NCI-H69 (cell line): ENCODE measurements around the gene TMEM229B.
A peak's percentile ranks its signal among the peaks of the same experiment; 100 is the strongest.

ENCODE experiments used
- DNase-seq: peaks from one replicate; lab custom pipeline; 2025; lab: John Stamatoyannopoulos, UW

TMEM229B gene

GRCh38 chr14:67487937-67488893, at the start of gene TMEM229B:
TSS of gene TMEM229B (minus strand) at chr14:67488721. CDS start at chr14:67473923, 14,798 bp downstream.
- no peak for DNase-seq

DNA sequence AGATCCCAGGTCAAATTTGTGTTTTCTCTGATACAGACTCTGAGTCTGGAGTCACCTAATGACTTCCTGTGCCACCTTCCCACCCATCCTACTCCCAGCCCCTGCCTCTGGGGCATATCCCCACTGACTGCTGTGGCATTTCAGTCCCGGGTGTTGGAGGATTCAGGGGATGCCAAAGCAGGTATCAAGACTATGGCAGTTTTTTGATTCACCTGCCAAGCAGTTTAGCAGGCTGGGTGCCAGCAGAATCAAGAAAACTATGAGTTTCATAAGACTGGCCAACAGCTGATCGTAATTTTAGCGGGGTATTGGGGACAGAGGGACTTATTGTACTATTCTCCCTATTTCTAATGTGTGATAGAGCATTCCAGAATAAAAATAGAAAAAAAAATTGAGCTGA, 49.2 kb upstream of the TMEM229B start:
- DNase-seq: no peak

DNA sequence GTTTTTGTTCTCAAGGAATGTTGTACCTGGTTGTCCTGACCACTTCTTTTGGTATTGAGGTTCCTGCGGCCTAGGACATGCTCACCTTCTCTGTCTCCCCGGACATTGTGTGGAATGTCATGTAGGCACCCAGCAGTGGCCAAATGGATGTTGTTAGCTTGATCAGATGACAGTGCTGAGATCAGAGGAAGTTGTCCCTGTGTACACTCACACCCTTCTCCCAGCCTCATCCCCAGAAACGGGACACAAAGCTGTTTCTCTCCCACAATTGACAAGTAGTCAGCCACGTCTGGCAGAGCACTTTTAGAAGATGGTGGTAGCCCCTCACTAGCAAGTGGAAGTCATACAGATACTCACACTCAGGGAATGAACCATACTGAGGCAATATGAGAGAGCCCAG, 47.6 kb upstream of the TMEM229B start:
- no peak for DNase-seq

DNA sequence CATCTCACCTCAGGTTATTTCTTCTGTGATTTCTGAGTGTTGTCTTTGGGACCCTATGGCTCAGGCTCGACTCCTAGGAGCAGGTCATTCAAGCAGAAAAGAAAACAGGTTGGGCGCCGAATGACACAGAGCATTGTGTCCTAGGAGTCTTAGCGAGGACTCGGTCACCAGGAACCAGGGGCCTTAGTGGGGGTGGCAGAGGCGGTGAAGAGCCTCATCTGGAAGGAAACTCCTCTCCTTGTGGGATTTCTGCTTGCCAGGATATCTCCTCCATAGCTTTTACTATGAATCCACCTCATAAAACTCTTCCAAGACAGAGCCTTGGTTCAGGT, 45.2 kb upstream of the TMEM229B start:
- no peak for DNase-seq

- DNase-seq: peak; percentile 90
Measured at GRCh38 chr14:67532998-67533753, 44.7 kb upstream of the TMEM229B start, which contains the start of gene PLEKHH1. TSS of gene PLEKHH1 (plus strand) at chr14:67533290. CDS start at chr14:67541868, 8,578 bp downstream.

GRCh38 chr14:67532606-67532997, 44.1 kb upstream of the TMEM229B start:
- no peak for DNase-seq

DNA sequence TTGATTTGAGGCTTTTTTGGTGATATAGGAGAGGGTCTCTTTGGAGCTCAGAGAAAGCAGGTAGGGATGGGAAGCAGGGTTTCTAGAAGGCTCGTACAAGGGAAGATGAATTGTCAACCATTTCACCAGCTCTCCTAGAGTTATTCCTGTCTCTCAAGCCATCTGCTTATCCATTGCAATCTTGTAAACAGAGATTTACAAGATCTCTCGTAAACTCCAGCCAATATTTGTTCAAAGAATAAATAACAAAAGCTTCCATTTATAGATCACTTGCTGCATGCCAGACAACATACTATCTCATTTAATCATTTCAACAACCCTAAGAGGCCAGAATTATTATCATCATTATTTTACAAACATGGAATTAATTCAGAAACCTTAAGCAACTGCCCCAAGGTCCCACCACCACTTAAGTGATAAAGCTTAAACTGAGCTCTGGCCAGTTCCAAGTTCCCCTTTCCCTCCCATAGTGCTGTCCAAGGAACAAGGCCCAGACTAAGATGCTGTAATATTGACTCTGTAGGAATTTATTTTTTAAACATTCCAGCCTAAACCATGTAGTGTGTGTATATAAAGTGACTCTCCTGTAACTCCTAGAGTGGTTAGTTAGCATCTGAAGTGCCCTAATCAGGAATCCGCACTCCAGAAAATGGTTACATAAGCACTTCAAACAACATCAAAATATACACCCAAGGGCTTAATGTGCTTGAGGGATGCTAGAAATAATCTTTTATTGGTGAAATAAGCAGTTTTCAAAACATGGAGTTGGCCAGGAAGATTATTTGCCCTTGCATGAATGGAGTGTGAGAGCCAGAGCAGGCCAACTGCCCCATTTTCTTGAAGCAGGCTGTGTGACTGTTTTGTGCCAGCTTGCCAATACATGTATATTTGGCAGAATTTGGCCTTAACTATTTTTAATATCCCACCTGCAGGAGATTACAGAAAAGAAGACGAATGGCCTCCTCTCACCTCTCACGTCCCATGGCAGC, 41.7 kb upstream of the TMEM229B start:
- no peak for DNase-seq

GRCh38 chr14:67528276-67528675, 39.8 kb upstream of the TMEM229B start:
- no peak for DNase-seq

GRCh38 chr14:67527756-67528155, 39.2 kb upstream of the TMEM229B start:
- no peak for DNase-seq

DNA sequence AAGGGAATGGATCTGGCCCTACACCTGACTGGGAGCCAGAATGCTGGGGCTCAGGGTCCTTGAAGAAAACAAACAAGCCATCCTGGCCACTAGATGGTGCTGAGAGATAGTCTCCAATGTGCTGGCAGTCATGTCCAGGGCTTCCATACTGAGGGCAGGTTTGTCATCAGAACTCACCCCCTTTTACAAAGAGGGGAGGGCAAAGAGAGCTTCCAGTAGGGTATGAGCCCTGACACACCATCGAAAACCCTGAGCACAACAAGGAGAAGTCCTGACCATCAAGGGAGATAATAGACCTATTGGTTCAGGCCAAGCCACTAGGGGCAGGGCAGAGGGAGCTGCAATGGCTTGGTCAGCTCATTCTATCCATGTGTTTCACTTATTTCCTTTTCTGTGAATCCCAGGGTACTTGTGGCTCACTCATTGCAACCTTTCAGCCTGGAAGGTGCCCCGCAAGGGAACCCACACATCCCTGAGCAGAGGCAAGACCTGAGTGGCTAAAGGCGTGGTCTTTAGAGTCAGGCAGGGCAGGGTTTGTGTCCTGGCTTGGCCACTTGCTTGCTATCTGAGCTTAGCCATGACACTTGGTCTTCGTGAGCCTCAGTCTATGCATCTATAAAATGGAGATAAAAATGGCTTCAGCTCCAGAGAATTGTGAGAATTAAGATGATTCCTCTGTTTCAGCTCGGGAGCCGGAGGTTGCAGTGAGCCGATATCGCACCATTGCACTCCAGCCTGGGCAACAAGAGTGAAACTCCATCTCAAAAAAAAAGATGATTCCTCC, 38.3 kb upstream of the TMEM229B start:
- DNase-seq: peak; percentile 65

DNA sequence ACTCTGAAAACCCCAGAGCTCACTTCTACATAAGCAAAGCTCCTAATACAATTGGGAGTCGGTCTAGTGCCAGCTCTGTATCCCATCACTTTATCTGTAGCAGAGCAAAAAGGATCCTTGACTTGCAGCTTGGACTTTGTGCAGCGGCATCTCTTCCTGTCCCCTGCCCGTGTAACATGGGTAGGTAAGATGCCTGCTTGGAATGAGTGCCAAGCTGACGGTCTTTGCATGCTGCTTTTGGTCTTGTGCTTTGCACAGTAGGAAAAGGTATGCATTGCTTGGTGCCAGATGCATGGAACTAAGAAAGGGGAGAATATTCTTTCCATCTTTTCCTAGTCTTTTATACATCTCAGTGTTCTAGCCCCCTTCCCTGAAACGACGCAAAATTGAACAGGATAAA, 37.7 kb upstream of the TMEM229B start:
- no peak for DNase-seq

DNA sequence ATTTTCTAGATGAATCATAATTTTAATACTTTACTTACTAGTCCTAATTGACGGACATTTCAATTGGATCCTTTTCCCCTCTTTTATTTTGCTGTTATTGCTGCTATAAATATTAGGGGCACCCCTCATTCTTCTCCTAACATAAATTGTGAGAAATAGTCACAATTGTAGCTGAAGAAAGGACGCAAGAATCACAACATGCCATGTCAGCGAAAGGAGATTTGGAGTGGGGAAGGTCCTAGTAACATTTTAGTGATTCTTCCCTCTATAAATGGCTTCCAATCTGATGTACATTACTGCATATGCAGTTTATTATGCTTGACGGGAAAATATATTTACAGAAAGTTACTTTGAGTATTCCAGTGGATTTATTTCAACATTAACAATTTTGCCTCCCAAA, 36.9 kb upstream of the TMEM229B start:
- no peak for DNase-seq

- DNase-seq: no peak
Measured at GRCh38 chr14:67524634-67524963, 36.1 kb upstream of the TMEM229B start.

DNA sequence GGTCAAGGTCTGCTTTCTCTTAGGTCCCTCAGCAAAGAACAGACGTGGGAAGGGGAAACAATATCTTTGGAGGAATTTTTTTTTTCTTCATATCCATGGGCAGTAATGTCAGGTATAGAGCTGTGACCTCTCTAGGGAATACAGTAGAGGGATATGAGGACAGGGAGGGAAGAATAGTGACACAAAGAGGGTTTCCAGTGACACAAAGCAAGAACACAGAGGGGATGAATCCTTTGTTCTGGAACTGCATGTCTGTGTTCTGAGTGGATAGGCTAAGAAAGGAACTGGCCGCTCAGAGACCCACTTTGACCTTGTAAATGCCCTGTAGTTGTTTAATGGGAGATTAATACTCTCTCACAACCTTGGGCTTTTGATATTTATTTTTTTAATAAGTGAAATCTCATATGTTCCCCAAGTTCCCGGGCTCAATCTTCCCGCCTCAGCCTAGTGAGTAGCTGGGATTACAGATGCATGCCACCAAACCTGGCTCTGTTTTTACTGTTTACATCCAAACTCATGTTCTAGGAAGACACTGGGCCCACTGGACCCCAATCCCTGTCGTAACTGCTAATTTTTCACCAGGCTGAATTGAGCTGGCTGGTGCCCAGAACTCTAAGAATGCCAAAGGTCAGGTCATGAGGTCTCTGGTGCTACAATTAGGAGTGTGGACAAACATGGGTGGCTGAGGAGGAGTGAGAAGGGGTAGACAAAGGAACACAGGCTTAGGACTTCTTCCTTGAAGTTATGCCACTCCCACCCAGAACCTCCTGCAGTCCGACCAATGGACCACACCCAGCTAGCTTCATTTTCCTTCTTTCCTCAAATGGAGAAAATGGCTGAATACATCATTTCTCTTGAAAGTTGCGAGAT, 35.5 kb upstream of the TMEM229B start:
- no peak for DNase-seq

DNA sequence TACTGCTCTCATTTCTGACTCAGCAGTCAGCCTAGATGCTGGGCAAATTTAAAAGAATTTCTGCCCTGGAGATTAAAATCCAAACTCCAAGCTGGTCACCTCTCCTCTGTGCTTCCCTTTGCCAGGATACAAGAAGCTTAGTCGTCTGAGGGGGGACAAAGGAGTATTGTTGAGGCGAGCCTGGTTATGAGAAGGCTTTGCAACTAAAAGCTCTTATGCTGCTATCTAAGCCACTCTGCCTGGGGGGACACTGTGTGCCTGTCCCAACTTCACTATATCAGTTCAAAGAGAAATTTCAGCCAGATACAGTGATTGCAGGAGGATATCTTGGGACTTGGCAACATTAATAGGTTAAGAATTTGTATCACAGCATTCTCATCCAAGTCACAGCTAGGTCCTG, 33.7 kb upstream of the TMEM229B start:
- no peak for DNase-seq

DNA sequence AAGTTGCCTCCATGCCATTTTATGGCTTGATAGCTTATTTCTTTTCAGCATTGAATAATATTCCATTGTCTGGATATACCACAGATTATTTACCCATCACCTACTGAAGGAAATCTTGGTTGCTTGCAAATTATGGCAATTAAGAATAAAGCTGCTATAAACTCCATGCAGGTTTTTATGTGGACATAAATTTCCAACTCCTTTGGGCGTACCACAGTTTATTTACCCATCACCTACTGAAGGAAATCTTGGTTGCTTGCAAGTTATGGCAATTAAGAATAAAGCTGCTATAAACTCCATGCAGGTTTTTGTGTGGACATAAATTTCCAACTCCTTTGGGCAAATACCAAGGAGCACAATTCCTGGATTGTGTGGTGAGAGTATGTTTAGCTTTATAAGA, 32.0 kb upstream of the TMEM229B start:
- no peak for DNase-seq

GRCh38 chr14:67519406-67519805, 30.9 kb upstream of the TMEM229B start:
- no peak for DNase-seq

DNA sequence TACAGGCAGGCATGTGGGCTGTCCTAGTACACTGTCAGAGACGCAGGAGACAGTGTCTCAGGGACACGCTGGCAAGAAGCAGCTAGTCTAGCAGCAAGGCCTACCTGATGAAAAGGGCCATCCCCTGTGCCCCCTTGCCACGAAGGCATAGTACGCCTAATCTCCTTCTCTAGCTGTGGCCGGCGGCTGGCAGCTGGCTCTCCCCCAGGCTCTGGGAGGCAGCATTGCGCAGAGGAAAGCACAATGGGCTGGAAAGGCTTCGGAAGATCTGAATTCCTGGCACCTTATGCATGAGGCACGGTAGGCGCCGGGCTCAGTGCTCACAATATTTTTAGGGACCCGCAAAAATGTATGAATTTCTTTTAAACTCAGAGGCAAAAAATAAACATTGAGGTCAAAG, 28.6 kb upstream of the TMEM229B start:
- peak; percentile 39 for DNase-seq

GRCh38 chr14:67516676-67517075, 28.2 kb upstream of the TMEM229B start:
- no peak for DNase-seq

- peak; percentile 58 for DNase-seq
Measured at GRCh38 chr14:67515386-67516079, 27.0 kb upstream of the TMEM229B start.
